Measurements from ENCODE around the gene YARS1. TPM values are rescaled to one million over a fixed set of nuclear protein-coding genes. Genes with fewer than 3 reads are reported as not detected.

Gene YARS1
- total and polyA plus RNA-seq, 2 experiments from 2014 or later = 134 to 182 TPM

DNA sequence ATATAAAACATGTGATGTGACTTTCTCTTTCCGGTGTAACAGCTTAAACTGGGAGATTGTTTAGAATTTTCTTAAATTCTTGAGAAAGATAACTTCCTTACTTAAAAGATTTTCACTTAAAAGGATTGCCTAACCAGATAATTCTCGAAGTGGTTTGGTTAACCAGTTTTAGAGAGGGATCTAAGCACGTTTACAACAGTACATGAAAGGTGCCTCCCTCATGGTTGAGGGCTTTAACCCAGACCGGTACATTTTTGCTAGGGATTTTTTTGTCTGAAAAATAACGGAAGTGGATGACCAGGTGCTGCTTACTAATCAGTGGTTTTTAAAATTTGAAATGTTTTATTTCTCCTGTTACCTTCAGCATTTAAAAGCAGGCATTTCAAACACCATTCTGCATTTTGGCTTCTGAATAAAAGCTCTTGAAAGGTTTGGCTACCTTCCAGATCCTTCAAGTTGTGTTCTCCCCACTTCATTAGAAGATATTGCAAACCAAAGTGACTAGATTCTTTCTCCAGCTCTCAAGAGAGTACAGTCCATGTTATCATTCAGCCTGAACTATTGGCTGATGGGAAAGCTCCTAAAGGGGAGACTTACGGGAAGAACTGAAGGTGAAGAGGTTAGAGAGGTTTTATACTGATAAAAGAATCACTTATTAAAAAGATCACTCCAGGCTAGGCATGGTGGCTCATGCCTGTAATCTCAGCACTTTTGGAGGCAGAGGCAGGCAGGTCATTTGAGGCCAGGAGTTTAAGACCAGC is 13.1 kb upstream of the YARS1 start:
- Mint-ChIP-seq H3K27me3 (ENCODE audit: insufficient read depth, low read depth, poor library complexity) (no peaks in the 10 kb centered on the region), H3K36me3 (ENCODE audit: low read depth) (peaks cover 74% of the 10 kb centered on the region), H3K9me3 (no peaks in the 10 kb centered on the region), H3K27ac (no peak overlapping the region), H3K4me3 (no peak overlapping the region), H3K4me1 (no peaks in the 10 kb centered on the region)
- no peak for TF ChIP-seq ZNF331 (CRISPR knock-in tag; IDR thresholded peaks at IDR 0.05; ENCODE audit: low read depth)
- TF ChIP-seq STAT1 (IDR thresholded peaks at IDR 0.05; ENCODE audit: unreplicated experiment) = no peak
- TF ChIP-seq POLR2AphosphoS5 (IDR thresholded peaks at IDR 0.05; ENCODE audit: low read depth) = no peak
- TF ChIP-seq, protein P1, sequence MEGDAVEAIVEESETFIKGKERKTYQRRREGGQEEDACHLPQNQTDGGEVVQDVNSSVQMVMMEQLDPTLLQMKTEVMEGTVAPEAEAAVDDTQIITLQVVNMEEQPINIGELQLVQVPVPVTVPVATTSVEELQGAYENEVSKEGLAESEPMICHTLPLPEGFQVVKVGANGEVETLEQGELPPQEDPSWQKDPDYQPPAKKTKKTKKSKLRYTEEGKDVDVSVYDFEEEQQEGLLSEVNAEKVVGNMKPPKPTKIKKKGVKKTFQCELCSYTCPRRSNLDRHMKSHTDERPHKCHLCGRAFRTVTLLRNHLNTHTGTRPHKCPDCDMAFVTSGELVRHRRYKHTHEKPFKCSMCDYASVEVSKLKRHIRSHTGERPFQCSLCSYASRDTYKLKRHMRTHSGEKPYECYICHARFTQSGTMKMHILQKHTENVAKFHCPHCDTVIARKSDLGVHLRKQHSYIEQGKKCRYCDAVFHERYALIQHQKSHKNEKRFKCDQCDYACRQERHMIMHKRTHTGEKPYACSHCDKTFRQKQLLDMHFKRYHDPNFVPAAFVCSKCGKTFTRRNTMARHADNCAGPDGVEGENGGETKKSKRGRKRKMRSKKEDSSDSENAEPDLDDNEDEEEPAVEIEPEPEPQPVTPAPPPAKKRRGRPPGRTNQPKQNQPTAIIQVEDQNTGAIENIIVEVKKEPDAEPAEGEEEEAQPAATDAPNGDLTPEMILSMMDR (conservative IDR thresholded peaks at IDR 0.05; ENCODE audit: low read depth in 2 of 2) = no peak
- TF ChIP-seq, protein P2, sequence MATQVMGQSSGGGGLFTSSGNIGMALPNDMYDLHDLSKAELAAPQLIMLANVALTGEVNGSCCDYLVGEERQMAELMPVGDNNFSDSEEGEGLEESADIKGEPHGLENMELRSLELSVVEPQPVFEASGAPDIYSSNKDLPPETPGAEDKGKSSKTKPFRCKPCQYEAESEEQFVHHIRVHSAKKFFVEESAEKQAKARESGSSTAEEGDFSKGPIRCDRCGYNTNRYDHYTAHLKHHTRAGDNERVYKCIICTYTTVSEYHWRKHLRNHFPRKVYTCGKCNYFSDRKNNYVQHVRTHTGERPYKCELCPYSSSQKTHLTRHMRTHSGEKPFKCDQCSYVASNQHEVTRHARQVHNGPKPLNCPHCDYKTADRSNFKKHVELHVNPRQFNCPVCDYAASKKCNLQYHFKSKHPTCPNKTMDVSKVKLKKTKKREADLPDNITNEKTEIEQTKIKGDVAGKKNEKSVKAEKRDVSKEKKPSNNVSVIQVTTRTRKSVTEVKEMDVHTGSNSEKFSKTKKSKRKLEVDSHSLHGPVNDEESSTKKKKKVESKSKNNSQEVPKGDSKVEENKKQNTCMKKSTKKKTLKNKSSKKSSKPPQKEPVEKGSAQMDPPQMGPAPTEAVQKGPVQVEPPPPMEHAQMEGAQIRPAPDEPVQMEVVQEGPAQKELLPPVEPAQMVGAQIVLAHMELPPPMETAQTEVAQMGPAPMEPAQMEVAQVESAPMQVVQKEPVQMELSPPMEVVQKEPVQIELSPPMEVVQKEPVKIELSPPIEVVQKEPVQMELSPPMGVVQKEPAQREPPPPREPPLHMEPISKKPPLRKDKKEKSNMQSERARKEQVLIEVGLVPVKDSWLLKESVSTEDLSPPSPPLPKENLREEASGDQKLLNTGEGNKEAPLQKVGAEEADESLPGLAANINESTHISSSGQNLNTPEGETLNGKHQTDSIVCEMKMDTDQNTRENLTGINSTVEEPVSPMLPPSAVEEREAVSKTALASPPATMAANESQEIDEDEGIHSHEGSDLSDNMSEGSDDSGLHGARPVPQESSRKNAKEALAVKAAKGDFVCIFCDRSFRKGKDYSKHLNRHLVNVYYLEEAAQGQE (IDR thresholded peaks at IDR 0.05; ENCODE audit: unreplicated experiment) = no peak
- no peak for TF ChIP-seq EZH2phosphoT487 (IDR thresholded peaks at IDR 0.05; ENCODE audit: unreplicated experiment)
- TF ChIP-seq EZH2 (IDR thresholded peaks at IDR 0.05; ENCODE audit: low read depth, unreplicated experiment) = no peak
- TF ChIP-seq CREB1 (CRISPR knock-in tag; IDR thresholded peaks at IDR 0.05; ENCODE audit: low read depth) = no peak
- TF ChIP-seq, protein P3, sequence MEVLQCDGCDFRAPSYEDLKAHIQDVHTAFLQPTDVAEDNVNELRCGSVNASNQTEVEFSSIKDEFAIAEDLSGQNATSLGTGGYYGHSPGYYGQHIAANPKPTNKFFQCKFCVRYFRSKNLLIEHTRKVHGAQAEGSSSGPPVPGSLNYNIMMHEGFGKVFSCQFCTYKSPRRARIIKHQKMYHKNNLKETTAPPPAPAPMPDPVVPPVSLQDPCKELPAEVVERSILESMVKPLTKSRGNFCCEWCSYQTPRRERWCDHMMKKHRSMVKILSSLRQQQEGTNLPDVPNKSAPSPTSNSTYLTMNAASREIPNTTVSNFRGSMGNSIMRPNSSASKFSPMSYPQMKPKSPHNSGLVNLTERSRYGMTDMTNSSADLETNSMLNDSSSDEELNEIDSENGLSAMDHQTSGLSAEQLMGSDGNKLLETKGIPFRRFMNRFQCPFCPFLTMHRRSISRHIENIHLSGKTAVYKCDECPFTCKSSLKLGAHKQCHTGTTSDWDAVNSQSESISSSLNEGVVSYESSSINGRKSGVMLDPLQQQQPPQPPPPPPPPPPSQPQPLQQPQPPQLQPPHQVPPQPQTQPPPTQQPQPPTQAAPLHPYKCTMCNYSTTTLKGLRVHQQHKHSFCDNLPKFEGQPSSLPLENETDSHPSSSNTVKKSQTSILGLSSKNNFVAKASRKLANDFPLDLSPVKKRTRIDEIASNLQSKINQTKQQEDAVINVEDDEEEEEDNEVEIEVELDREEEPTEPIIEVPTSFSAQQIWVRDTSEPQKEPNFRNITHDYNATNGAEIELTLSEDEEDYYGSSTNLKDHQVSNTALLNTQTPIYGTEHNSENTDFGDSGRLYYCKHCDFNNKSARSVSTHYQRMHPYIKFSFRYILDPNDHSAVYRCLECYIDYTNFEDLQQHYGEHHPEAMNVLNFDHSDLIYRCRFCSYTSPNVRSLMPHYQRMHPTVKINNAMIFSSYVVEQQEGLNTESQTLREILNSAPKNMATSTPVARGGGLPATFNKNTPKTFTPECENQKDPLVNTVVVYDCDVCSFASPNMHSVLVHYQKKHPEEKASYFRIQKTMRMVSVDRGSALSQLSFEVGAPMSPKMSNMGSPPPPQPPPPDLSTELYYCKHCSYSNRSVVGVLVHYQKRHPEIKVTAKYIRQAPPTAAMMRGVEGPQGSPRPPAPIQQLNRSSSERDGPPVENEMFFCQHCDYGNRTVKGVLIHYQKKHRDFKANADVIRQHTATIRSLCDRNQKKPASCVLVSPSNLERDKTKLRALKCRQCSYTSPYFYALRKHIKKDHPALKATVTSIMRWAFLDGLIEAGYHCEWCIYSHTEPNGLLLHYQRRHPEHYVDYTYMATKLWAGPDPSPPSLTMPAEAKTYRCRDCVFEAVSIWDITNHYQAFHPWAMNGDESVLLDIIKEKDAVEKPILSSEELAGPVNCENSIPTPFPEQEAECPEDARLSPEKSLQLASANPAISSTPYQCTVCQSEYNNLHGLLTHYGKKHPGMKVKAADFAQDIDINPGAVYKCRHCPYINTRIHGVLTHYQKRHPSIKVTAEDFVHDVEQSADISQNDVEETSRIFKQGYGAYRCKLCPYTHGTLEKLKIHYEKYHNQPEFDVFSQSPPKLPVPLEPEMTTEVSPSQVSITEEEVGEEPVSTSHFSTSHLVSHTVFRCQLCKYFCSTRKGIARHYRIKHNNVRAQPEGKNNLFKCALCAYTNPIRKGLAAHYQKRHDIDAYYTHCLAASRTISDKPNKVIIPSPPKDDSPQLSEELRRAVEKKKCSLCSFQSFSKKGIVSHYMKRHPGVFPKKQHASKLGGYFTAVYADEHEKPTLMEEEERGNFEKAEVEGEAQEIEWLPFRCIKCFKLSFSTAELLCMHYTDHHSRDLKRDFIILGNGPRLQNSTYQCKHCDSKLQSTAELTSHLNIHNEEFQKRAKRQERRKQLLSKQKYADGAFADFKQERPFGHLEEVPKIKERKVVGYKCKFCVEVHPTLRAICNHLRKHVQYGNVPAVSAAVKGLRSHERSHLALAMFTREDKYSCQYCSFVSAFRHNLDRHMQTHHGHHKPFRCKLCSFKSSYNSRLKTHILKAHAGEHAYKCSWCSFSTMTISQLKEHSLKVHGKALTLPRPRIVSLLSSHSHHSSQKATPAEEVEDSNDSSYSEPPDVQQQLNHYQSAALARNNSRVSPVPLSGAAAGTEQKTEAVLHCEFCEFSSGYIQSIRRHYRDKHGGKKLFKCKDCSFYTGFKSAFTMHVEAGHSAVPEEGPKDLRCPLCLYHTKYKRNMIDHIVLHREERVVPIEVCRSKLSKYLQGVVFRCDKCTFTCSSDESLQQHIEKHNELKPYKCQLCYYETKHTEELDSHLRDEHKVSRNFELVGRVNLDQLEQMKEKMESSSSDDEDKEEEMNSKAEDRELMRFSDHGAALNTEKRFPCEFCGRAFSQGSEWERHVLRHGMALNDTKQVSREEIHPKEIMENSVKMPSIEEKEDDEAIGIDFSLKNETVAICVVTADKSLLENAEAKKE (CRISPR knock-in tag; IDR thresholded peaks at IDR 0.05) = no peak
- TF ChIP-seq, protein P4, sequence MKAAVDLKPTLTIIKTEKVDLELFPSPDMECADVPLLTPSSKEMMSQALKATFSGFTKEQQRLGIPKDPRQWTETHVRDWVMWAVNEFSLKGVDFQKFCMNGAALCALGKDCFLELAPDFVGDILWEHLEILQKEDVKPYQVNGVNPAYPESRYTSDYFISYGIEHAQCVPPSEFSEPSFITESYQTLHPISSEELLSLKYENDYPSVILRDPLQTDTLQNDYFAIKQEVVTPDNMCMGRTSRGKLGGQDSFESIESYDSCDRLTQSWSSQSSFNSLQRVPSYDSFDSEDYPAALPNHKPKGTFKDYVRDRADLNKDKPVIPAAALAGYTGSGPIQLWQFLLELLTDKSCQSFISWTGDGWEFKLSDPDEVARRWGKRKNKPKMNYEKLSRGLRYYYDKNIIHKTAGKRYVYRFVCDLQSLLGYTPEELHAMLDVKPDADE (IDR thresholded peaks at IDR 0.05) = no peak
- no peak for TF ChIP-seq ZNF114 (CRISPR knock-in tag; IDR thresholded peaks at IDR 0.05)
- no peak for TF ChIP-seq NANOG (IDR thresholded peaks at IDR 0.05; ENCODE audit: borderline replicate concordance)
- no peak for TF ChIP-seq JUNB (IDR thresholded peaks at IDR 0.05; ENCODE audit: unreplicated experiment)
- ATAC-seq (no peak), DNase-seq (ENCODE audit: low spot score) (no peak)
- Histone ChIP-seq H3K9me2 (ENCODE audit: insufficient read depth) (no peaks in the 10 kb centered on the region), H3K27ac (ENCODE audit: low read depth) (no peak overlapping the region), H3F3A (replicated peaks; ENCODE audit: low read depth) (peaks cover 9% of the 10 kb centered on the region; the same call in 1 of the 2 replicates), H3K4me3 (no peak overlapping the region), H4K20me1 (replicated peaks; ENCODE audit: insufficient read depth) (peaks cover 9% of the 10 kb centered on the region; the same call in 1 of the 2 replicates), H3K4me2 (no peak overlapping the region), H3K27me3 (ENCODE audit: insufficient read depth) (no peaks in the 10 kb centered on the region), H3K79me2 (replicated peaks; ENCODE audit: insufficient read depth) (0 out of 2 replicates have a peak, but pooled peaks cover 4% of the 10 kb centered on the region), H3K36me3 (ENCODE audit: insufficient read depth) (peaks cover 56% of the 10 kb centered on the region), H3K4me1 (ENCODE audit: insufficient read depth) (no peaks in the 10 kb centered on the region), H2AFZ (no peak overlapping the region)
